ENCODE measurements around the gene EFL1. TPM values are rescaled to one million over a fixed set of nuclear protein-coding genes. Genes with fewer than 3 reads are reported as not detected.
"Not testable (repeated sequence)": the region's sequence is repeated elsewhere in the genome, so short reads cannot be mapped to it uniquely, and the experiment has no call there.

The EFL1 gene
- total and polyA plus RNA-seq, 3 experiments from 2014 or later: 18.3 to 22.2 (median 22.1) TPM

- Histone ChIP-seq H3K4me1 (ENCODE audit: insufficient read depth, low read length) (peaks cover 12% of the 10 kb centered on the region), H3K9me3 (ENCODE audit: low read length) (no peaks in the 10 kb centered on the region), H3K27ac (ENCODE audit: low read depth, low read length) (no peak overlapping the region), H3K36me3 (ENCODE audit: insufficient read depth, low read length) (no peaks in the 10 kb centered on the region), H3K4me3 (ENCODE audit: low read length) (no peak overlapping the region), H3K27me3 (ENCODE audit: insufficient read depth, low read length, poor library complexity, severe bottlenecking) (no peaks in the 10 kb centered on the region)
- POLR2A ChIA-PET: no interaction called here
- Mint-ChIP-seq H3K9me3 (peaks cover 2 to 10% (median 5%) of the 10 kb centered on the region in 5 donors), H3K4me3 (no peak overlapping the region), H3K36me3 (peaks cover 0 to 4% (median 0%) of the 10 kb centered on the region in 3 donors), H3K27ac (peak overlapping the region in 1 of 8 donors; percentile 43), H3K4me1 (peaks cover 25 to 32% (median 28%) of the 10 kb centered on the region in 3 donors), H3K27me3 (no peaks in the 10 kb centered on the region)
- CTCF ChIA-PET: interaction anchor here (1.0 kb wide), 1 partner anchor 9 kb away, joined by 3 read pairs; no protein-coding TSS in a partner anchor
- no peak for DNase-seq
These were observed 31.6 kb upstream of the EFL1 start for GRCh38 chr15:82294061-82294690.

- no peaks in the 10 kb centered on the region for H3K36me3 ChIP-seq (ENCODE audit: insufficient read depth, low read length)
- Mint-ChIP-seq H3K27ac (peak overlapping the region in 4 of 8 donors; percentile 20 to 77 (median 46)), H3K4me3 (no peak overlapping the region), H3K27me3 (peaks cover 0 to 3% of the 10 kb centered on the region in 2 donors), H3K36me3 (peaks cover 0 to 11% (median 0%) of the 10 kb centered on the region in 3 donors), H3K4me1 (peaks cover 19 to 30% (median 26%) of the 10 kb centered on the region in 3 donors), H3K9me3 (peaks cover 4 to 19% (median 10%) of the 10 kb centered on the region in 5 donors)
- H3K4me3 ChIP-seq (ENCODE audit: low read length): no peak overlapping the region
- ChIA-PET POLR2A (no interaction called here), CTCF (no interaction called here)
- no peak overlapping the region for H3K27ac ChIP-seq (ENCODE audit: low read depth, low read length)
- no peak for DNase-seq
- peaks cover 8% of the 10 kb centered on the region for H3K4me1 ChIP-seq (ENCODE audit: insufficient read depth, low read length)
- no peaks in the 10 kb centered on the region for H3K9me3 ChIP-seq (ENCODE audit: low read length)
- no peaks in the 10 kb centered on the region for H3K27me3 ChIP-seq (ENCODE audit: insufficient read depth, low read length, poor library complexity, severe bottlenecking)
These were observed 29.7 kb upstream of the EFL1 start for GRCh38 chr15:82292271-82292670.

- POLR2A ChIA-PET: not testable (repeated sequence)
These were observed 25.7 kb upstream of the EFL1 start for GRCh38 chr15:82288202-82288601.

GRCh38 chr15:82286475-82286874 lies 23.9 kb upstream of the EFL1 start:
- H3K36me3 ChIP-seq (ENCODE audit: insufficient read depth, low read length); H3K27ac ChIP-seq (ENCODE audit: low read depth, low read length); CTCF ChIA-PET; H3K27me3 ChIP-seq (ENCODE audit: insufficient read depth, low read length, poor library complexity, severe bottlenecking); H3K27me3 Mint-ChIP-seq; H3K9me3 ChIP-seq (ENCODE audit: low read length): not testable (repeated sequence)
- Mint-ChIP-seq H3K9me3 (peaks cover 4 to 19% (median 10%) of the 10 kb centered on the region in 5 donors), H3K4me3 (peak overlapping the region; percentile 2 to 76 (median 60)), H3K27ac (peak overlapping the region; percentile 26 to 93 (median 73)), H3K36me3 (peaks cover 0 to 11% (median 0%) of the 10 kb centered on the region in 3 donors), H3K4me1 (peaks cover 35 to 49% (median 49%) of the 10 kb centered on the region in 3 donors)
- peak in 1 of 5 donors; percentile 19 for DNase-seq
- POLR2A ChIA-PET: interaction anchor here (1.3 kb wide), 1 partner anchor 12 kb away, joined by 4 read pairs; no protein-coding TSS in a partner anchor
- Histone ChIP-seq H3K4me1 (ENCODE audit: insufficient read depth, low read length) (peaks cover 30% of the 10 kb centered on the region), H3K4me3 (ENCODE audit: low read length) (peak overlapping the region; percentile 15)

More at GRCh38 chr15:82288202-82288601, 25.7 kb upstream of the EFL1 start:
- H3K4me3 Mint-ChIP-seq; H3K9me3 ChIP-seq (ENCODE audit: low read length); DNase-seq; H3K27me3 ChIP-seq (ENCODE audit: insufficient read depth, low read length, poor library complexity, severe bottlenecking); H3K27me3 Mint-ChIP-seq; CTCF ChIA-PET; H3K27ac ChIP-seq (ENCODE audit: low read depth, low read length); H3K4me3 ChIP-seq (ENCODE audit: low read length); H3K27ac Mint-ChIP-seq; H3K36me3 ChIP-seq (ENCODE audit: insufficient read depth, low read length): not testable (repeated sequence)
- peaks cover 30% of the 10 kb centered on the region for H3K4me1 ChIP-seq (ENCODE audit: insufficient read depth, low read length)
- H3K4me1 Mint-ChIP-seq: peaks cover 35 to 49% (median 49%) of the 10 kb centered on the region in 3 donors
- H3K36me3 Mint-ChIP-seq: peaks cover 0 to 11% (median 0%) of the 10 kb centered on the region in 3 donors
- H3K9me3 Mint-ChIP-seq: peaks cover 4 to 19% (median 10%) of the 10 kb centered on the region in 5 donors

- H3K9me3 ChIP-seq (ENCODE audit: low read length); H3K4me3 Mint-ChIP-seq; CTCF ChIA-PET; H3K36me3 Mint-ChIP-seq; H3K27me3 Mint-ChIP-seq; H3K27me3 ChIP-seq (ENCODE audit: insufficient read depth, low read length, poor library complexity, severe bottlenecking); DNase-seq; POLR2A ChIA-PET; H3K27ac ChIP-seq (ENCODE audit: low read depth, low read length); H3K36me3 ChIP-seq (ENCODE audit: insufficient read depth, low read length); H3K4me3 ChIP-seq (ENCODE audit: low read length): not testable (repeated sequence)
- H3K9me3 Mint-ChIP-seq: peaks cover under 1 to 11% (median 8%) of the 10 kb centered on the region in 5 donors
- peaks cover 30% of the 10 kb centered on the region for H3K4me1 ChIP-seq (ENCODE audit: insufficient read depth, low read length)
- peaks cover 29 to 42% (median 42%) of the 10 kb centered on the region in 3 donors for H3K4me1 Mint-ChIP-seq
- peak overlapping the region in 3 of 8 donors; percentile 2 to 64 (median 24) for H3K27ac Mint-ChIP-seq
These were observed 21.8 kb upstream of the EFL1 start for GRCh38 chr15:82284381-82284780.

- peaks cover 23% of the 10 kb centered on the region for H3K4me1 ChIP-seq (ENCODE audit: insufficient read depth, low read length)
- POLR2A ChIA-PET; CTCF ChIA-PET; H3K27me3 Mint-ChIP-seq; DNase-seq; H3K27me3 ChIP-seq (ENCODE audit: insufficient read depth, low read length, poor library complexity, severe bottlenecking); H3K9me3 ChIP-seq (ENCODE audit: low read length); H3K36me3 Mint-ChIP-seq; H3K9me3 Mint-ChIP-seq; H3K4me3 Mint-ChIP-seq; H3K36me3 ChIP-seq (ENCODE audit: insufficient read depth, low read length); H3K27ac ChIP-seq (ENCODE audit: low read depth, low read length); H3K4me3 ChIP-seq (ENCODE audit: low read length): not testable (repeated sequence)
- Mint-ChIP-seq H3K4me1 (peaks cover 22 to 27% (median 26%) of the 10 kb centered on the region in 3 donors), H3K27ac (peak overlapping the region in 1 of 8 donors; percentile 30)
These were observed 19.9 kb upstream of the EFL1 start for GRCh38 chr15:82282386-82282785.

- H3K36me3 ChIP-seq (ENCODE audit: insufficient read depth, low read length); H3K27ac ChIP-seq (ENCODE audit: low read depth, low read length); H3K9me3 ChIP-seq (ENCODE audit: low read length); H3K27ac Mint-ChIP-seq; POLR2A ChIA-PET; H3K27me3 Mint-ChIP-seq; H3K9me3 Mint-ChIP-seq; H3K36me3 Mint-ChIP-seq; DNase-seq; H3K4me3 ChIP-seq (ENCODE audit: low read length); H3K27me3 ChIP-seq (ENCODE audit: insufficient read depth, low read length, poor library complexity, severe bottlenecking); H3K4me3 Mint-ChIP-seq: not testable (repeated sequence)
- H3K4me1 ChIP-seq (ENCODE audit: insufficient read depth, low read length): peaks cover 13% of the 10 kb centered on the region
- CTCF ChIA-PET: interaction anchor here (1.6 kb wide), 1 partner anchor 19 kb away, joined by 5 read pairs; the partner anchor contains the start of genes EFL1 and SAXO2
- peaks cover 11 to 16% (median 15%) of the 10 kb centered on the region in 3 donors for H3K4me1 Mint-ChIP-seq
These were observed 18.7 kb upstream of the EFL1 start for GRCh38 chr15:82281276-82281675.

GRCh38 chr15:82275410-82275809 lies 12.9 kb upstream of the EFL1 start:
- Histone ChIP-seq H3K9me3 (ENCODE audit: low read length) (no peaks in the 10 kb centered on the region), H3K27ac (ENCODE audit: low read depth, low read length) (no peak overlapping the region), H3K27me3 (ENCODE audit: insufficient read depth, low read length, poor library complexity, severe bottlenecking) (no peaks in the 10 kb centered on the region), H3K36me3 (ENCODE audit: insufficient read depth, low read length) (no peaks in the 10 kb centered on the region), H3K4me1 (ENCODE audit: insufficient read depth, low read length) (no peaks in the 10 kb centered on the region), H3K4me3 (ENCODE audit: low read length) (no peak overlapping the region)
- ChIA-PET CTCF (no interaction called here), POLR2A (no interaction called here)
- Mint-ChIP-seq H3K27ac (peak overlapping the region in 2 of 8 donors; percentile 39 to 47), H3K27me3 (peaks cover 10 to 29% of the 10 kb centered on the region in 2 donors), H3K4me1 (no peaks in the 10 kb centered on the region), H3K9me3 (peaks cover 3 to 12% (median 5%) of the 10 kb centered on the region in 5 donors), H3K4me3 (no peak overlapping the region), H3K36me3 (peaks cover 0 to 5% (median 0%) of the 10 kb centered on the region in 3 donors)
- DNase-seq: no peak

All from CD8-positive, alpha-beta memory T cell (primary cell).